Nephron progenitor cell (in vitro differentiated cells): ENCODE data around the gene FPR2.

Experiments used
- DNase-seq: peaks from one replicate; pipeline ENCODE4 v3.0.0; 2021
- H3K27ac Mint-ChIP-seq: 2 replicates; pipeline ENCODE4 v1.8.0; 2021; ENCODE audit warnings: mild to moderate bottlenecking, moderate library complexity, mixed read lengths
- H3K27me3 Mint-ChIP-seq: 2 replicates; pipeline ENCODE4 v1.8.0; 2021; ENCODE audit warnings: mild to moderate bottlenecking, low read depth, mixed read lengths; ENCODE audit not compliant: poor library complexity
- H3K36me3 Mint-ChIP-seq: 2 replicates; pipeline ENCODE4 v1.8.0; 2021; ENCODE audit warnings: low read depth, mixed read lengths
- H3K4me1 Mint-ChIP-seq: 2 replicates; pipeline ENCODE4 v1.8.0; 2021; ENCODE audit warnings: mixed read lengths
- H3K4me3 Mint-ChIP-seq: 2 replicates; pipeline ENCODE4 v1.8.0; 2021; ENCODE audit warnings: mild to moderate bottlenecking, moderate library complexity, mixed read lengths
- H3K9me3 Mint-ChIP-seq: 2 replicates; pipeline ENCODE4 v1.8.0; 2021; ENCODE audit warnings: mild to moderate bottlenecking, moderate library complexity, mixed read lengths
- TF ChIP-seq, protein P1 (sequence below): fragments of 200-600 bp; sonication (generic); IDR thresholded peaks from 2 replicates; pipeline ENCODE4 v1.5.0; 2021; ENCODE audit warnings: antibody characterized with exemption

The FPR2 gene

GRCh38 chr19:51754770-51755169 lies 6.2 kb upstream of the FPR2 start:
- TF ChIP-seq, protein P1, sequence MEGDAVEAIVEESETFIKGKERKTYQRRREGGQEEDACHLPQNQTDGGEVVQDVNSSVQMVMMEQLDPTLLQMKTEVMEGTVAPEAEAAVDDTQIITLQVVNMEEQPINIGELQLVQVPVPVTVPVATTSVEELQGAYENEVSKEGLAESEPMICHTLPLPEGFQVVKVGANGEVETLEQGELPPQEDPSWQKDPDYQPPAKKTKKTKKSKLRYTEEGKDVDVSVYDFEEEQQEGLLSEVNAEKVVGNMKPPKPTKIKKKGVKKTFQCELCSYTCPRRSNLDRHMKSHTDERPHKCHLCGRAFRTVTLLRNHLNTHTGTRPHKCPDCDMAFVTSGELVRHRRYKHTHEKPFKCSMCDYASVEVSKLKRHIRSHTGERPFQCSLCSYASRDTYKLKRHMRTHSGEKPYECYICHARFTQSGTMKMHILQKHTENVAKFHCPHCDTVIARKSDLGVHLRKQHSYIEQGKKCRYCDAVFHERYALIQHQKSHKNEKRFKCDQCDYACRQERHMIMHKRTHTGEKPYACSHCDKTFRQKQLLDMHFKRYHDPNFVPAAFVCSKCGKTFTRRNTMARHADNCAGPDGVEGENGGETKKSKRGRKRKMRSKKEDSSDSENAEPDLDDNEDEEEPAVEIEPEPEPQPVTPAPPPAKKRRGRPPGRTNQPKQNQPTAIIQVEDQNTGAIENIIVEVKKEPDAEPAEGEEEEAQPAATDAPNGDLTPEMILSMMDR: no peak
- H3K36me3 Mint-ChIP-seq: no peaks in the 10 kb centered on the region
- no peaks in the 10 kb centered on the region for H3K27me3 Mint-ChIP-seq
- no peaks in the 10 kb centered on the region for H3K4me1 Mint-ChIP-seq
- no peak for DNase-seq
- H3K4me3 Mint-ChIP-seq: no peak overlapping the region
- no peak overlapping the region for H3K27ac Mint-ChIP-seq
- peaks cover 55% of the 10 kb centered on the region for H3K9me3 Mint-ChIP-seq

DNA sequence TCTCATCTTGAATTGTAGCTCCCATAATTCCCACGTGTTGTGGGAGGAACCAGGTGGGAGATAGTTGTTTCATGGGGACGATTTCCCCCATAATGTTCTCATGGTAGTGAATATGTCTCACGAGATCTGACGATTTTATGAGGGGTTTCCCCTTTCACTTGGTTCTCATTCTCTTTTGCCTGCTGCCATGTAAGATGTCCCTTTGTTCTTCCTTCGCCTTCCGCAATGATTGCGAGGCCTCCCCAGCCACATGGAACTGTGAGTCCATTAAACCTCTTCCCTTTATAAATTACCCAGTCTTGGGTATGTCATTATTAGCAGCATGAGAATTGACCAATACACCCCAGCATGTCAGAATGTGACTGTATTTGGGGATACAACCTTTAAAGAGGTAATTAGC lies 5.4 kb upstream of the FPR2 start:
- Mint-ChIP-seq H3K4me1 (no peaks in the 10 kb centered on the region), H3K4me3 (no peak overlapping the region), H3K36me3 (no peaks in the 10 kb centered on the region), H3K27me3 (peaks cover 2% of the 10 kb centered on the region), H3K9me3 (peaks cover 55% of the 10 kb centered on the region), H3K27ac (no peak overlapping the region)
- DNase-seq: no peak
- TF ChIP-seq, protein P1: no peak

GRCh38 chr19:51761696-51762095 lies 716 bp downstream of the FPR2 start:
- DNase-seq: no peak
- TF ChIP-seq, protein P1: no peak
- H3K27ac Mint-ChIP-seq: no peak overlapping the region
- no peak overlapping the region for H3K4me3 Mint-ChIP-seq
- H3K4me1 Mint-ChIP-seq: no peaks in the 10 kb centered on the region
- H3K36me3 Mint-ChIP-seq: no peaks in the 10 kb centered on the region
- peaks cover 9% of the 10 kb centered on the region for H3K27me3 Mint-ChIP-seq
- peaks cover 49% of the 10 kb centered on the region for H3K9me3 Mint-ChIP-seq

DNA sequence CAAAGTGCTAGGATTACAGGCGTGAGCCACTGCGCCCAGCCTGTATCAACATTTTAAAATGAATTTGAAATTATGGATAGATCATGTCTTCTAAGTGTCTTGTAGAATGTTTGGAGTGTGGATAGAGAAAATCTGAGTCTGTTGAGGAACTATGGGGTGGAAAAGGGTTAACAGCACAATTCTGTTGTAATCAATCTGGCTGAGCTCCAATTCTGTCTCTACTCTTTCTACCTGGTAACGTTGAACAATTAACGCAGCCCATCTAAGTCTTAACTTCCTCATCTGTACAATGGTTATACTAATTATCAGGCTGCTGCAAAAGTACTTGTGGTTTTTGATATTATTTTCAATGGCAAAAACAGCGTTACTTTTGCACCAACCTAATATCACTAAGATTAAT lies 4.1 kb downstream of the FPR2 start:
- no peak overlapping the region for H3K27ac Mint-ChIP-seq
- DNase-seq: no peak
- peaks cover 12% of the 10 kb centered on the region for H3K27me3 Mint-ChIP-seq
- no peaks in the 10 kb centered on the region for H3K36me3 Mint-ChIP-seq
- H3K4me1 Mint-ChIP-seq: no peaks in the 10 kb centered on the region
- TF ChIP-seq, protein P1: no peak
- H3K9me3 Mint-ChIP-seq: peaks cover 45% of the 10 kb centered on the region
- no peak overlapping the region for H3K4me3 Mint-ChIP-seq

- no peaks in the 10 kb centered on the region for H3K36me3 Mint-ChIP-seq
- no peaks in the 10 kb centered on the region for H3K4me1 Mint-ChIP-seq
- H3K9me3 Mint-ChIP-seq: peaks cover 46% of the 10 kb centered on the region
- DNase-seq: no peak
- H3K27ac Mint-ChIP-seq: no peak overlapping the region
- TF ChIP-seq, protein P1: no peak
- peaks cover 9% of the 10 kb centered on the region for H3K27me3 Mint-ChIP-seq
- no peak overlapping the region for H3K4me3 Mint-ChIP-seq
Observed at GRCh38 chr19:51766461-51766860, 5.5 kb downstream of the FPR2 start.

DNA sequence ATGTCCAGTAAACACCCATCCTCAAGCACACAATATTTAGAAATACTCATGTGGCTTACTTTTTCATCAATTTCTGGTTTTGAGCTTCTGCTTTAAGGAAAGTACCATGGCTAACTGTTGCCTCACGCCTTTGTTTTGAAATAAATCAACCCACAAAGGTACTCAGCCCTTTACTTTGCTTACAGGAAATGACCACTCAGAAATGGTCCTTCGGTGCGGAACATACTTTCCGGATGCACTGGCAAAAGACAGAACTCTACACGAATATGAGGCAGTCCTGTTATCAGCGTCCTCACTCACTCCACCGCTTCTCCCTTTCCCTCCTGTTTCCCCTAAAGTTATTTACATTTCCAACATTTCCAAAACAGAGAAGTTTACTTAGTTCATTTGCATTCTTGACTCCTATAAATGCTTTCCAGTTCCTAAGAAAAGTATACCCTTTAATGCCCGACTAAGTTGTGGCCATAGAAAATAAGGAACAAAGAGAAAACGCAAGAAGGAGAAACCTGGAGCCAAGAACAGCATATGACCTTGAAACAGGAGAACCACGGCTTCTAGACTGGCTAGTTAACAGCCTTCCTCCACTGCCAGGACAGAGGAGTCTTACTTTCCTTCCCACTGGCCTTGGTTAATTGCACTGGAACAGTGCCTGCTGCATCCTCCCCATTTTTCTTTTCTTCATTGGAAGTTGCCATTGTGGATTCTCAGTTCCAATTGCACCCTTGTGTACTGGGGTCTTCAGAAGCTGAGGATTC lies 10.6 kb downstream of the FPR2 start:
- TF ChIP-seq, protein P1: no peak
- H3K27ac Mint-ChIP-seq: no peak overlapping the region
- peaks cover 6% of the 10 kb centered on the region for H3K27me3 Mint-ChIP-seq
- no peaks in the 10 kb centered on the region for H3K4me1 Mint-ChIP-seq
- no peak overlapping the region for H3K4me3 Mint-ChIP-seq
- no peaks in the 10 kb centered on the region for H3K36me3 Mint-ChIP-seq
- H3K9me3 Mint-ChIP-seq: peaks cover 19% of the 10 kb centered on the region
- DNase-seq: no peak
